ENCODE data around the gene SLC2A8.
A peak's percentile ranks its signal among the peaks of the same experiment; 100 is the strongest.

SLC2A8 gene, protein sequence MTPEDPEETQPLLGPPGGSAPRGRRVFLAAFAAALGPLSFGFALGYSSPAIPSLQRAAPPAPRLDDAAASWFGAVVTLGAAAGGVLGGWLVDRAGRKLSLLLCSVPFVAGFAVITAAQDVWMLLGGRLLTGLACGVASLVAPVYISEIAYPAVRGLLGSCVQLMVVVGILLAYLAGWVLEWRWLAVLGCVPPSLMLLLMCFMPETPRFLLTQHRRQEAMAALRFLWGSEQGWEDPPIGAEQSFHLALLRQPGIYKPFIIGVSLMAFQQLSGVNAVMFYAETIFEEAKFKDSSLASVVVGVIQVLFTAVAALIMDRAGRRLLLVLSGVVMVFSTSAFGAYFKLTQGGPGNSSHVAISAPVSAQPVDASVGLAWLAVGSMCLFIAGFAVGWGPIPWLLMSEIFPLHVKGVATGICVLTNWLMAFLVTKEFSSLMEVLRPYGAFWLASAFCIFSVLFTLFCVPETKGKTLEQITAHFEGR

DNA sequence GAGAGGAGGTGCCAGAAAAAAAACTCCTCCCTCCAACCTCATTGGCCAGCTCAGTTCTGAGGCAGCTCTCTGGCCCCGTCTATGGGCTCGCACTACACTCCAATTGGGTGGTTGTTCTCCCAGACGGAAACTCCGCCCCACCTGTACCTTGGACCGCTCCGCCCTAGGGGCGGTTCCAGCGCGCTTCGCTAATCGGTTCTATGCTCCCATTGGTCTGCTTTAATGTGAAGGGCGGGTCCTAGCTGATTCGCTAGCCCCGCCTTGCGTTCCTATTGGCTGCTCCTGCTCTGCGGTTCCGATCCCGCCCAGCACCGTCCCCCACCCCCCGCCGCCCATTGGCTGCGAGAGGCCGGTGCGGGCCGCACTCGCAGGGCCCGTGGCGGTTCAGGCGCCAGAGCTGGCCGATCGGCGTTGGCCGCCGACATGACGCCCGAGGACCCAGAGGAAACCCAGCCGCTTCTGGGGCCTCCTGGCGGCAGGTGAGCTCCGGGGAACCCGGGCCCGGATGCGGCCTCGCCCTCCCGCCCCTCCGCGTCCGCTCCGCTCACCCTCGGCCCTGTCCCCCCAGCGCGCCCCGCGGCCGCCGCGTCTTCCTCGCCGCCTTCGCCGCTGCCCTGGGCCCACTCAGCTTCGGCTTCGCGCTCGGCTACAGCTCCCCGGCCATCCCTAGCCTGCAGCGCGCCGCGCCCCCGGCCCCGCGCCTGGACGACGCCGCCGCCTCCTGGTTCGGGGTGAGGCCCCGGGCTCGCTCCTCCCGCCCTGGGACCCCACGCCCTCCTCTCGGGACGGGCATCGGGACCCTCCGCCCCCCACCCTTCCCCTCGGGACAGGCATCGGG, at the start of gene SLC2A8:
TSS of gene SLC2A8 (plus strand) at position 362 of the 838 bp plus-strand sequence. CDS start at position 424, 62 bp downstream.
- DNase-seq: peak; percentile 98

DNA sequence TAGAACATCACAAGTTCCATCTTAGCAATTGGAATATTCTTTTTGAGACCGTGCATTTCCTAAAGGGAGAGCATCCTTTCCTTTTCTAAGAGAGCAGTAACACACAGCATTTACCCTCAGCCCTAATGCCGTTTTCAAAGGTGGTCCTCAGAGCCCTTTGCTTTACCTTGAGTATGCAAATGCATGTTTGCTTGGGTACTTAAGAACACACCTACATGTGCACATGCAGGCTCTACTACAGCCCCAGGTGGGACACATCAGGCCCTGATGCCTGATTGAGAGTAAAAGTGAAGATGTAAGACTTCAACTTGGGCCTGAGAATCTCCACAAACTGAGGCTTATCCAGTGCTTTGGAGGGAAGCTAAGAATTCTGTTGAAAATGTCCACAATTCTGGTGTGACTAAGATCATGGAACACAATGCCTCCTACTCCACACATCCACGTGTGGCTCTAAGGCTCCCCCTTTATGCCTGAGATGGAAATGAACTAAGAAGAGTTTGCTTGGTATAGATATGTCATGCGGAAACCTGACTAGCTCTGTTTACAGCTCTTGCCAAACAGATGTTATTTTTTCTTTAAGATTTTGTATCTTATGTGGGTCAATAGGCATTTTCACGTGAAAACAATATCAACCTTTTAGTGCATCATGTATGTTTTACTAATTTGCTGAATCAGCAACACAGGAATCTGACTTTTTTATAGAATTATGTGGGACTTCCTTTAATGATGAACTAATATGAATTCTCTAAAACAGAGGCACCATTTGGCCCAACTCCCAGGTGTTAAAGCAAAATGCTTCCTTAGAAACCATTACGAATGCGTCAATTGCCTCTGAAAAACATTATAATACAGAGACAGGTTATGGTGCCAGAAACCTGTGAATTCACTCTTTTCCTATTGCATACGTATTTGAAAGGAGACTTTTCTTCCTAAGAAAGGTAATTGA, 48.9 kb upstream of the SLC2A8 start:
- DNase-seq: no peak

DNA sequence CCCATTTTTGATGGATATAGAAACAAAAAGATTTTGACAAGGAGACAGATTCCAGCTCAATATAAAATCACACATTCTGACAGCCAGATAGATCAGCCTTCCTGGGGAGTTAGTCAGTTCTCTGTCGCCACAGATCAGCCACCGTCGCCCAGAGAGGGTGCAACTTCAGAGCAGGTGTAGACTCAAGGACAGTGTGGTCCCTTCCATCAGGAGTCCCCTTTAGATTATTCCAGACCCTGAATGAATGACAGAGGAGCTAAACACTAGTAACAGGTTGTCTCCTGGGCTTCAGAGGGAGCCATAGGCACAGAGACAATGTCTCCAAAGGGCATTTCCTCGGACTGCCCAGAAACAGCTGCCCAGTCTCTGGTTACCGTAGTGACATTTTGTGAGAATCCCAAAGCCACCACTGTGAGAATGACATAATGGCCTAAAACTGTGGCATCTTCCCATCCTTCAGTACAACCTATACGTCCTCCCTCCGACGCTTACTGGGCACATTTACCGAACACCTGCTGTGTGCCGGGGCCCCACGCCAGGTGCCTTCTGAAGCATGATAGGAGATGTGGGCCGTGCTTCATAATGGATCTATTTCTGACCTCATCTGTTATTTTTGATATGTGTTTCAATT, 47.4 kb upstream of the SLC2A8 start:
- DNase-seq: no peak

DNA sequence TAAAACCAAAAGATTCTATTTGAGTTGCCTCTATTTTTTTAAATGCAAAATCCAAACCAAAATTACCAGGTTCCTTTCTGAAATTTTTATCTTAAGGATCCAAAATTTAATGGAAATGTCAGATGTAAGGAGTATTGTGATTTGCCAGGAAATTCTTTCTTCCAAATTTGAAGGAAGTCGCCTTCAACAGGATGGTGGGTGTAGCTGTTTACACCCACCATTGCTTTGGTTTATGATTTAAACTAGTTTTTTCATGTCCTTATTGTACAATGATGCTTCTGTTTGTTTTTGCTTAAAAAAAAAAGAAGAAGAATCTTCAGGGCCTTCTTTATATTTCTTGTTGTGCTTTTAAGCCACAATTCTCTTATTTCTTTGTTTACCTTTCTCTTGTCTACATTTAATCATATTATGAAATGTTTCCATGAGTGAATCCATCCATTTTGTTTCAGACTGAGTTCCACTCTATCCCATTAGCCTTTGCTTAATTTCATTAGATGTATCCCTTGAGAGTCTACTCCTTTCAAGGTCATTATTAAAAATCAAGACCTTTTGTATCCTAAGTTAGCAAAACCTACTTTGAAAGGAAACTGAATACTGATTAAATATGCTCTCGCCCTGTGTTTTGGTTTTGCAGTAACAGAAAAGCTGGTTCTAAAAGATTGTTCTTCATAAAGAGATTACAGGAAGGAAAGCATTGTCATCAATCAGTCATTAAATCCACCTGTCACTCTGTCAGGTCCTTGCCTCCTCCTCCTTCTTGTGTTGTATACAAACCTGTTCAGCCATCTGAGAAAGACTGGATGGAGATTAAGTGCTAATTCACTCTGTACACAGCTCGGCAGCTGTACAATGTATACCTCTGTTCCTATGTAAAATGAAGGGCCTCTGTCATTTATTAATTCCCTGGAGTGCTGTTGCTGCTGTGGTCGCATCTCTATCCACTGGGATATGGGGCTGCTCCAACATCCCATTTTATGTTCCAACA, 45.5 kb upstream of the SLC2A8 start:
- no peak for DNase-seq

DNA sequence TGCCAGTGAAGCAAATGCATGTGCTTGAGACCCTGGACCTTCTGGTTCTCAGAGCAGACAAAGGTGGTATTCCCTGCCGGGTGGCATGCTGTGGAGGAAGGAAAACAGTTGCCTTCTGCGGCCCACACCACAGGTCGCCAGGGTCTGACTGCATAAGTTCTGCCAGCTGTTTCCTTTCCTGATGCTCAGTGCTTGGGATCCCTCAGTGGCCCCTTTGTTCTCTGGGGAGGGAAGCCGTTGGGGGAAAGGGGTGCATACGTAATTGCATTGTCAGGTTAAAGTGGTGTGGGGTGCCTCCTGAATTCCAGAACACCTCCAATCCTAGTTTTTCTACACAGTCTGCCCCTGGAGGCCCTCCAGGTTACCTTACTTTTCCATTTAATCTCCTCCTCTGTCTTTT, 43.1 kb upstream of the SLC2A8 start:
- no peak for DNase-seq

DNA sequence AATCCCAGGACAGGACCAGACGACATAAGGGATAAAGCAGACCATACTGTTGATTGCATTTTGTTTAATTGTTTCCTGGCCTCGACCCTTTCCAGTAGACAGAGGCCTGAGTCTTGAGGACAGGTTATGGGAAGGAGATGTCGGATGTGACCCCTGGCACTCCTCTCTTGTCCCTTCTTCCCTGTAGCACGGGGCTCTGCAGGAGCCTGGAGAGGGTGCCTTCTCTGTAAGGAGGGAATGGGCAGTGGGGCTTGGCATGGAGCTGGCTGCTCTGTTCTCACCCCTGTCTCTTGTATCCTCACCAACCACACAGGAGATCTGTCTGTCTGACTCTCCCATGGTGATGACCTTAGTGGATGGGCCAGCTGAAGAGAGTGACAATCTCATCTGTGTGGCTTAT, 40.1 kb upstream of the SLC2A8 start:
- no peak for DNase-seq

DNA sequence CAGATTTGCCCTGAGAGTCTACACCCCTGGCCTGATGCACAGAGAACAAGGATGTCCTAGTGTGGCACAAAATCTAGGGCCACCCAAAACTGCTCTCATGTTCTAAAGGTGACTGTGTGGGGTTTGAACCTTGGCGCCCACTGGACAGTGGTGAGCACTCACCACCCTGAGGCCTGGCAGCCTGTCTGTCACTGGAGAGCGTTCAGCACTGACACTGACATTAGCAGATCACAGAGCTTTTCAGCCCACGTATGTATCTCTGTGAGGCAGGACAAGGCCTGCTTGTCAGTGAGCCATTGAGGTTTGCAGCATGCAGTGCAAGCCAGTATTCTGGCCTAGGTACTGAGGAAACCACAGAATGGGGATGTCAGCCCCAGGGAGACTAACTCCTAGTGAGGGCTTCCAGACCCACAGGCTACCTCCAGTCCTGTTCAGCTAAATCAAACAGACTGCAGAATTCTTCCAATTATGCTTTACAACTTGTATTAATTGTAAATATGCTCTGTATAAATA, 38.9 kb upstream of the SLC2A8 start:
- no peak for DNase-seq

DNA sequence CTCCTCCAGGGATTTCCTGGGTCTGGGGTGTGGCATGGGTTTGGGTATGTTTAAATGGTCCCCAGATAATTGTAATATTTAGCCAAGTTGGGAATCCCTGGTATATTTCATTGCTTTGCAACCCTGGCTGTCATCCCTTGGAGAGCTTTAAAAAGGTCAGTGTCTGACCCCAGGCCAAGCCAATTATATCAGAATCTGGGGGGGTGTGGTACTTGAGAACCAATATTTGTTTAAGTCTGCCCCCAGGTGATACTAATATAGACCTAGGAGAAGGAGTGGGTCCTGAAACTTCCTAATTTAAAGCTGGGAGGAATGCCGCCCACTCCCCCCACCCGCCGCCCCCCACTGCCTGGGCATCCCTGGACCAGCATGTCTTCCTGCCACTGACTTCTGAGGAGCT, 38.2 kb upstream of the SLC2A8 start:
- no peak for DNase-seq

DNA sequence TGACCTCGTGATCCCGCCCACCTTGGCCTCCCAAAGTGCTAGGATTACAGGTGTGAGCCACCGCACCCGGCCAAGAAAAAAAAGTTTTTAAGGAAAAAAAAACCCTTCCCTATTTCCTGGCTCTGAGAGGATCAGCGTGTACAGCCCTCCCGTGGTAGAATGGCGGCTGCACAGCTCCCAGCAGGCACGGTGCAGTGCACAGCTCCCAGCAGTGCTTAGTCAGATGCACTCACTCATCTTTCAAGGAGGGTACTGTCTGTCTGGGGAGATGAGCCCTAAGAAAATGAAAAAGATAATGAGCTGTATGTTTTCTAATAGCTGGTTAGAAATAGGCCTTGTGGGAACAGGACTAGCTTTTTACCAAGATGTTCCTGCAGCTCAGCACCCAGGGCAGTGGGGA, 36.7 kb upstream of the SLC2A8 start:
- no peak for DNase-seq

DNA sequence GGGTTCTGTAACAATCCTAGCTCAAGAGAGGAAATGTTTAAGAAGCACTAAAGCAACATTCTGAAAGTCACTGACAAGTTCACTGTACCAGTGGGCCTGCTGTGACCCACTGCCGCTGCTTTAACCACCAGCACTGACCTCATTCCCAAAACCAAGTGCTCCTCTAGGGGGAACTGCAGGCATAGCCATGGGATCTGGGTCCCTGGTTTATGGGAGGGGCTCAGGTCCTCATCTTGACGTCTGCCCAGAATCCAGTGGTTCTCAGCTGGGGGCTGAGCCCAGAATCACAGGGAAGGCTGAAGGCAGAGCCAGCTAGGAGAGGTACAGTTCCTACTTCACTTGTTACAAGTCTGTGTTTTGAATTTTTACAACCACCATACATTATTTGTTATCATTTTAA, 36.1 kb upstream of the SLC2A8 start:
- no peak for DNase-seq

DNA sequence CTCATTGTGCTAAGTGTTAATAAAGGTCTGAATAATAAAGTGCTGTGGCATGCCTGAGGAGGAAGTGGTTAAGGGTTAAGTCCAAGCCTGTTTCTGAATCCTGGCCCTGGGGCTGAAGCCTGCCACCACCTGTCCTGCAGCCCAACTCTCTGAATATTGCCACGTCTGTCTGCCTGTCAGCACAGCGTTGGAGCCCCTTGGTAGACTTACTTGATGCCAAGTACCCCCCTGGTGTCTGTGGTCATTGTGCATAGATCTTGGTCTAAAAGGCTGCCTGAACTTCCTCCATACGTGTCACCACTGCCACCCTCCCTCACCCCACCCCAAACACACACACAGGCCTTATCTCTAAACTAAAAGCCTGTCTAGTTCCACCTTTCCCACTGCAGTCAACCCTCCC, 35.4 kb upstream of the SLC2A8 start:
- no peak for DNase-seq

DNA sequence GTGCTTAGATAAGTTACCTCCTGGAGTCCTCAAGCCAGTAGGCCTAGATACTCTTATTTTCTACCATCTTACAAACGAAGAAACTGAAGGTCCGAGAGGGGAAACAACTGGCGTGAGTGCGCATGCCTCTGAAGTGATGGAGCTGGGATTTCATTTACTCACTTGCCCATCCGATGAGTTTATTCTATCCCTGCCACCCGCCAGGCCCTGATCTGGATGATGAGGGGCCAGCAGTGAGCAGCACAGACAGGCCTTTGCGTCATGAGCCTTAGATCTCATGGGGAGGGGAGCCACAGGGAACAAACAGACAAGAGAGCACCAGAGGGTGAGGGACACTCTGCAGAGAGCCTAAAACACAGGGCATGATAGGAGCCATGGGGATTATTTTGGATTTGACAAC, 34.1 kb upstream of the SLC2A8 start:
- DNase-seq: no peak

DNA sequence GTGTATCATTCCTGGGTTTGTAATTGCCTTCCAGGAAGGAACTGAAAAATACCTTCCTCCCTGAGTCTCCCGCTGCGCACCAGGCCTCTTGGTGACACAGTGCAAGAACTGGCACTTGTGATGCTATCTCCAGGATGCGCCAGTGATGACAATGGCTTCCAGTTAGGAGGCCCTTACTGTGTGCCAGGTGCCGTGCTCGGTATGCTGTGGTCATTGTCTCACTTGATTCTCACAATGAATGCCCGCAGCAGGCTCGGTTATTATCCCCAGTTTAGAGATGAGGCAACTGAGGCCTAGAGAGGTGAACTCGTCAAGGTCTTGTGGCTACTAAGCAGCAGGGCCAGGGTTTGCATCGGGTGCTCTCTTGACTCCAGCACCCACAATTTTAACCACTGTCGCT, 31.5 kb upstream of the SLC2A8 start:
- DNase-seq: no peak

DNA sequence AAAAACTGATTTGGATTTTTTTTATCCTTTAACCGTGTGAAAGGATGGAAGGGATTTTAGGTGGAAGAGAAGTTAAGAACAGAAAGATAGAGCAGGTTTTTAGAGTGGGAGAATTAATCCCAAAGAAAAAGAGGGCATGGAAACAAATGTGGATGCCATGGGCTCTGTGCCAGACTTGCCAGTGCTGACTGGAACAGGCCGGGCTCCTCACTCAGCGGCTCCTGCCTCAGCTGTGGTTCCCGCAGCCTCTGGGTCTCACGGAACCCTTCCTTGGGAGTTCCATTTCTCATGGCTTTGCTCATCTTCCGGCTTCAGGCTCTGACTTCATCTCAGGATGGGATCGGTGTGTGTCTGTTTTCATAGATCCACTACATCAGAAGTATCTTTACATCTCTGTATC, 30.4 kb upstream of the SLC2A8 start:
- DNase-seq: no peak

DNA sequence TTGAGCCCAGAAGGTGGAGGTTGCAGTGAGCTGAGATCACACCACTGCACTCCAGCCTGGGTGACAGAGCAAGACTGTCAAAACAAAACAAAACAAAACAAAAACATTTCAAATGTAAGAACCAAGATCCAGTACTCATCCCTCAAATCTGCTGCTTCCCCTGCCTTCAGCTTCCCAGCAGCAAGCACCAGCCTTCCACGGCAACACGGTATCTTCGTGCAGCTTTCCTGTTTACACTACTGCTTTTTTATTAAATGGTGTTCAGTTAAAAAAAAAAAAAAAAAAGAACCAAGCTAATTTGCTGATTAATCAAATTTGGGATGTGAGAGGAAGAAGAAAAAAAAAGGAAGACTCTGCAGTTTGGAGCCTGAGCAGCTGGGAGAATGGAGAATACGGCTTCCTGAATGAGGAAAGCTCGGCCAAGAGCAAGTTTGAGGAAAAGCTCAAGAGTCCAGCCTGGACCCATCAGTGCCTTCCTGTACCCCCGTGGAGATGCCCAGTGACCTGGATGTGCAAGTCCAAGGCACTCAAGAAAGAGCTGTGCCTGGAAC, 28.0 kb upstream of the SLC2A8 start:
- DNase-seq: no peak

DNA sequence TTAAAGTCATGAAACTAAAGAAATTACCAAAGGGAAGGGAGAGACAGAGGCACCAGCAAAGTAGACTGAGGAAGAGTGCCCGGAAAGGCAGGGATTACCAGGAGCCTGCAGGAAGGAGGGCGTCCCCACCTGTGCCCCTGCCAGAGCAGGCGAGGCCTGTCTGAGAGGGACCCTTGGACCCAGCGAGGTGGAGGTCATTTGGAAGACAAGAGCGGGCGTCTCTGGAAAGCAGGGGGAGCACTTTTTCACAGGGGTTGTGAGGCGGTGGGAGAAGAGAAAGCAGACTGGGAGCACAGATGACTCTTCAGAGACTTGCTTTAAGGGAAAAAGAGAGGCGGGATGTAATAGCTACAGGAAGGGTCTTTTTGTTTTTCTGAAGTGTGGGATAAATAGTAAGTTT, 27.5 kb upstream of the SLC2A8 start:
- no peak for DNase-seq

DNA sequence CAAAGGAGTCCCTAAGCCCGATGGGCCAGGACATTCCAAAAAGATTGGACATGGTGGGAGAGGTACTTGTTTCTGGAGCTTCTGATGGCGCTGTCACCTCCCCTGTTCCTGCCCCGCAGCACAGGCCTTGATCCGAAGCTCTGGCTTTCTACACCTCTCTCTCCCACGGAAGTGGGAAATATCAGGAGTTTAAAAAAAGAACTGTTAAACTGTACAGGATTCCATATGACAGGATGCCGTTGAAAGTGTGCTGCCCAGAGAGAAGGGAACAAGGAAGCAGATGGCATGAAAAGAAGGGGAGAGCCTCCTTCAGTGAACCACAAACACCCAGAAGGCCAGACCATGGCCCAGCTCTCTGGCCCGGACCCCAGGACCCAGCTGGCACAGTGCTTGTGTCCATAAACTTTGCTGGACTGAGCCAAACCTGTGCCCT, 26.8 kb upstream of the SLC2A8 start:
- no peak for DNase-seq

DNA sequence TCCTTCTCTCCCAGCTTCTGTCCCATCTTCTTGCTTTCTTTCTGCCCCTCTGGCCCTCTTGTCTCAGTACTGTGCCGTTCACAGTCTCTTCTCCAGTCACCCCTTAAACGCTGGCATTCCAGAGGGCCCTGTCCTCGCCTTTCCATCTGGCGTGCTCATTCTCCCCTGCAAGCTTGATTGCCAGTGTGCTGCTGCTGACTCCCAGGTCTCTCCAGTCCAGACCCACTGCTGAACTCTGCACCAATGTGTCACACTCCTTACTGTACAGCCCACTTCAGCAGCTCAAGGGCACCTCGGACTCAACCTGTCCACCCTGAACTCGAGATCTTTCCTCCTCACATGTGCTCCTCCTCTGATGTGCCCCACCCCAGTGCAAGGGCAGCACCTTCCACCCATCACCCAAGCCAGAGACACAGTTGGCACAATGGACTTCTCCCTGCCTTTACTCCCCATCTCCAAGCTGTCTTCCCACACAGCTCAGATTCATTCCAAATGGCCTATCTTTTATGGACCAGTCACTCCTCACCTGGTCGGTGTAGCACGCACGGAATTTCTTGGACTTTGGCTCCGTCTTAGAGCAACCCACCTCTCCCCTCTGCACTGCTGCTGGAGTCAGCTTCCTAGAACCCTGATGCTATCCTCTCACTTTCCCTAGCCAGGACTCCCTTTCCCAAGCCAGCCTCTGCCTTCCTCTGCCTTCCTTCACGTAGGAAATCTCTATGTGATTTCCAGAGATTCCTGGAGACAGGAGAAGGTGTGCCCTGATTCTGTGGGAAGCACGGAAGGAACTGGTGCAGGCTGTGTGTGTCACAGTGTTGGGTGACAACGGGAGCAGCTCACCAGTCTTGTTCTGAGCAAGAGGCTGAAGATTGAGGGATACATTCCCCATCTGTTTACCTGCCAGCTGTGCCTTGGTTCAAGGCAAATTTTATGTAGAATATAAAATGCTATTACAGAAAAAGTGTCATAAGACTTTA, 26.0 kb upstream of the SLC2A8 start:
- no peak for DNase-seq

DNA sequence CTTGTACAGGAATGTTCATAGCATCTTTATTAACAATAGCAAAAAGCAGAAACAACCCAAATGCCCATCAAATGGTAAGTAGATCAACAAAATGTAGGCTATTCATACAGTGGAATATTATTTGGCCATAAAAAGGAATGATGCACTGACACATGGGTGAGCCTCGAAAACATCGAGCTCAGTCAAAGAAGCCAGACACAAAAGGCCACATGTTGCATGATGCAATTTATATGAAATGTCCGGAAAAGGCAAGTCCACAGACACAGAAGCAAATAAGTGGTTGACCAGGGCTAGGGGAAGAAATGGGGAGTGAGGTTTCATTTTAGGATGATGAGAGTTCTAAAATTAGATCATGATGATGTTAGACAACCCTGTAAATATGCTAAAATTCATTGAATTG, 16.5 kb upstream of the SLC2A8 start:
- DNase-seq: no peak

All from CD4-positive, alpha-beta T cell treated with Interleukin-17A for 1 hour (primary cell).